GM19025 (cell line): Measurements from ENCODE around the gene HBS1L.

Experiments
- ATAC-seq: cut with Tn5 transposase; IDR thresholded peaks from one replicate; pipeline ENCODE4 v1.9.1; 2021; ENCODE audit warnings: mild to moderate bottlenecking, low read depth, moderate library complexity; ENCODE audit not compliant: unreplicated experiment

HBS1L gene

DNA sequence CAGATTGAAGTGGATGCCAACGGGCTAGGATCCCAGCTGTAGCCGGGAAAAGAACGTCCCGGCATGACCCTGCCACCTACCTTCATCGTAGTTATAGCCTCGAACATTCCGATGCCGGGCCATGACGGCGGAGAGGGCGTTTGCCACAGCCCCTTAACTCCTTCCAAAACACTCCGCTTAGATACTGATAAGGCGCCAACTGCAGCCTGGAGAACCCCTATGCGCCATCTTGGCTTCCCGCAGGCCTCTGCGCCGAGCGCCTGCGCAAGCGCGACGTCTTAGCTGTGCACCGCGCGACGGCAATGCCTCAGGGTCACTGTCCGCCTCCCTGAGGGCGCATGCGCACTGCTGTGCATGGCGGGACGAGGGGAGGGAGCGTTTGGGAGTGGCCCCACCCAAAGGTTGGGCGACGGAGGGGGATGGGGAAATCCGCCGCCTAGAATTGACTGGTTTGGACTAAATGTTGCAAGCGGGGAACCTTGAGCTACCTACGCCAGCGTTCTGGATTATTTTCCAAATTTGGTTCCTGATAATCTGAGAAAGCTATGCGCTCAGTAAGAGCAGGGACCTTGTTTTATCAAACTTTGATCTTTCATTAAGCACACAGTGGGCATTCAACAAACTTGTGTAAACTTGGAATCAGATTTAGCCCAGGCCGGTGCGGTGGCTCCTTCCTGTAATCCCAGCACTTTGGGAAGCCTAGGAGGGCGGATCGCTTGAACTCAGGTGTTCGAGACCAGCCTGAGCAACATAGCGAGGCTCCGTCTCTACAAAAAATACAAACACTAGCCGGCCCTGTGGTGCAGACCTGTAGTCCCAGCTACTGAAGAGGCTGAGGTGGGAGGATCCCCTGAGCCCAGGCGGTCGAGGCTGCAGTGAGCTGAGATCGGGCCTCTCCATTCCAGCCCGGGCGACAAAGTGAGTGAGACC lies at the start of gene HBS1L:
Gene HBS1L (minus strand): TSS at position 254 of the 930 bp plus-strand sequence. CDS start 131 bp downstream, at position 123.
- ATAC-seq = peak; percentile 96

DNA sequence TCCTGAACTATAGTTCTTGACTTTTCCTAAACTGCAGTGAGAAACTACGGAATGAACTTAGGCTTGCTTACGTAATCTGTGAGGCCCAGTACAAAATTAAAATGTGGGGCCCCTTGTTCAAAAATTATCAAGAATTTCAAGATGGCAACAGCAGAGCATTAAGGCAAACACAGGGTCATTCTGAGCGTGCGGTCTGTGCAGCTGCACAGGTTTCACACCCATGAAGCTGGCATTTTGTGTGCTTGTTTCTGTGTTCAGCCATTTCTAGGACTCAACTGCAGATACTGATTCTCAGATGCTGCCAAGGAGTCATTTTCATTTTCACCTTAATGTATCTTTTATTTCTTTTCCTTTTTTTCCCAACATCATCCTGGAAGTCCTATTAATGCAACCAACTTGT lies 49.6 kb upstream of the HBS1L start:
- no peak for ATAC-seq

DNA sequence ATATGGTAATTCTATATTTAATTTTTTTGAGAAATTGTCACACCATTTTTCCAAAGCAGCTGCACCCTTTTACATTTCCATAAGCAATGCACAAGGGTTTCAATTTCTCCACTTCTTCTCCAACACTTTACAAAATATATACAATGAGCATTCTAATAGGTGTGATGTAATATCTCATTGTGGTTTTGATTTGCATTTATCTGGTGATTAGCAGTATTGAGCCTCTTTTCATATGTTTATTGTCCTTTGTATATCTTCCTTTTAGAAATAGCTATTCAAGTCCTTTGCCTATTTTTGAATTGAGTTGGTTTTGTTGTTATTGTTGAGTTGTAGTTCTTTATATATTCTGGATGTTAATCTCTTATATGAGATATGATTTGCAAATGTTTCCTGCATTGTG lies 47.6 kb upstream of the HBS1L start:
- ATAC-seq = no peak

GRCh38 chr6:135097172-135097571 lies 42.5 kb upstream of the HBS1L start:
- no peak for ATAC-seq

GRCh38 chr6:135096403-135097130 lies 41.9 kb upstream of the HBS1L start:
- no peak for ATAC-seq

DNA sequence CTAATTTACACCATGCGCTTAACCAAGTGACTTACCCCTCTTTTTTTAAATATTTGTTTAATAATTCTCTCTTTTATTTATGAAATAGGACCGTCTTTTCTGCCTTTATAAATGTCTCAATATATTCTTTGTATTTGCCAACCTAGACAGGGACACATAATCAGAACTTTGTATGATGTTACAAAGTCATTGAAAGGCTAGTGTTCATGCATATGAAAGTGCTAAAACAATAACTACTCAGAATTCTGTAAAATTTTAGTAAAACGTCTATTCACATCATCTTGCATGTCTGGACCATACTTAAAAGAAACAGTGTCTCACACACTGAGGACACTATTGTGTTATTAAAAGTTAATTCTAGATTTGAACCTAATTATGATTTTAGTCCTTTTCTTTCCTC lies 41.1 kb upstream of the HBS1L start:
- ATAC-seq = no peak

DNA sequence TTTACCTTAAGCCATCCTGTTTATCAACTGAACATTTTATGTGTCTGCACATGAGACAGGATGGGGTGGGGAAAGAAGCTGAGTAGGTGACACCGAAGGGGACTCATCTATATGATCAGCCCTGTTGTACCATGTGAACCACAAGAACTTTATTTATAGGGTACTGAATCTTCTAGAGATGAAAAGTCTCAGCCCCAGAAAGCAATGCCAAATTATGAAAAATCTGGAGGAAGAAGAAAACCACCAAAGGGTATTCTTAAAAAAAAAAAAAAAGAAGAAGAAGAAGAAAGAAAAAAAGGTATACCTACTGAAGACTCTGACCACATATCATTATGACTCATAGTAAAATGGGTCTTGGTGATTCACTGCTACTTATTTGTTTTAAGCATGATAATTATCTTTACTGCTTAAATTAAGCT lies 39.8 kb upstream of the HBS1L start:
- ATAC-seq = no peak

DNA sequence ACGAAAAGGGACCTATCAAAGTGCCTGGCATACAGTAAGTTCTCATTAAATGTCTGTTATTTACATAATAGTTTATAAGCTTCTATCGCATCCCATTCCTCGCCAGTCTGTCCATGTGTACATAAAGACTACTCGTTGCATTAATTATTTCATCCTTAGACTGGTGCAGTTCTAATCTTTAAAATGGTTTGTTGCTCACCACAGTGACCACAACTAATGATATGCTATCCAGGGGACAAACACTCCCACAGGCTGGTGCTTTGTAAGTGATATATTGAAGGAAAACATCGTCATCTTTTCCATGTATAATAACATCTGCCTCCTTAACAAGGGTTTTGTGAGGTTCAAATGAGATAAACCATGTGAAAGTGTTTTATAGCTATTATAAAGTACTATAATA lies 39.0 kb upstream of the HBS1L start:
- no peak for ATAC-seq

- ATAC-seq = no peak
Measured at GRCh38 chr6:135092724-135093123, 38.1 kb upstream of the HBS1L start.

DNA sequence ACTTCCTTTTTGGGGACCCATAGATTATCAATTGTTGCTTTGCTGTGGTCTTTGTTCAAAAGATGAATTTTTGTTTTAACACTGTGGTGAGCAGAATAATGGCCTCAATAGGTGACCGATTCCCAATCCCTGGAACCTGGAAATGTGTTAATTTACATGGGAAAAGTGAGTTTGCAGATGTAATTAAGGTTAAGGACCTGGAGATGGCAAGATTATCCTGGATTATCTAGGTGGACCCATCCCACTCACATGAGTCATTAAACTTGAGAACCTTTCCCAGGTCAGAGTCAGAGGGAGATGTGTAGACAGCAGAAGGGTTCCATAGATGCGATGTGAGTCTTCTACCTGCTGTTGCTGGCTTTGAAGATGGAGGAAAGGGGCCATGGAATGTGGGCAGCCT lies 36.2 kb upstream of the HBS1L start:
- no peak for ATAC-seq

DNA sequence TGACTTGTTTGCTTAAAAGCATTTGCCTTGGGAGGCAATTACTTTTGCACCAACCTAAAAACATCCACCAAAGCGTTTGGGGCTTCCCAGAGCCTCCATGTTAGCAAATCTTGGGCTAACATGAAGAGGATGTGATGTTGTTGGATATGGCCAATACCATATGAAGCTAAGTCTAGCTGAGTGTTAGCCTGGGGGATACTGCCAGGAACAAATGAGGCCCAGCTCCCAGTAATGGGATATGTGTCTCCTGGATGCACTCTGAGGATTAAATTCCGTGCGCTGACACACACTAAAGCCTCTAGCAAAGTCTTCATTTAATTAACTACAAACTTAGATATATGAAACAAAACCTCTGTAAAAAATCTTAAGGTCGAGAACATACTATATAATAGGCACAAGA lies 35.3 kb upstream of the HBS1L start:
- no peak for ATAC-seq

DNA sequence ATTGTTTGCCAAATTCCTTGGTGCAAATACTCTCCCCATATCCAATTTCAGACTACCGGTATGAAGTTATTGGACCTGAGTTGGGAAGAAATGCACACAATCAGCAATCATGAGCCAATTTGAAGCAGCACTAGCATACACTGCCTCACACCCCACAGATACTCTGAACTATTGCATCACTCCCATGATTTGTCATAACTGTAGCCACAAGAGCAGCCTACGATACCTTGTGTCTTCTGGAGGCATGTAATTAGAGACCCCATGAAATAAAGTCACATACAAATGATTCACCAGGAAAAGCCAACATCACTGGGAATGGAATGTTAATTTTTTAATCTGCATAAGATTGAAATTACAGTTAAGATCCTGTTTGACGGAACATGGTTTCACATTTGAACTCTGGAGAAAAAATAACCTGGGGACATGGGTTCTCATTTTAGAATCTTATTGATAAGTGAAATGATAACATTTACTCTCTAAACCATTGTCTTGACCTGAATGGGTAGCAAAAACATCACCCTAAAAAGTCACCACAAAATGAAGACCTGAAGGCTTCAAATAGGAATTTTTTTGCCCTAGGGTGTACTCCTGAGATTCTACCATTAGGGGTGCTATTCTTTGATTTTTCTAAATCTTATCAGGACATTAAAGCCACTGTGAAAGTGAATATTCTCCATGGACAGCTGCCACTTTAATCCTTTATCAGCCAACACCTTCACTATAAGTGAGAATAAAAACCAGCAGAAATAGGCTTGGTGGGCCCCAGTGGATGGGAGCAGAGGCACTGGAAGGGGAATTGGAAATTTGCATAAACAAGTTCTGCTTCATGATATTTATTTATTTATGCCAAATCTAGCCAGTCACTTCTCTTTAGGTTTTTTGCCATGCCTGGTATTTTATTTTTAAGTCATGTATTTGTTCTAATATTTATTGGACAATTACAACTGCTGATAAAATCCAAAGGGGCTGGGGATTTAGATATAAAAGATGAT lies 34.5 kb upstream of the HBS1L start:
- ATAC-seq = peak; percentile 73

DNA sequence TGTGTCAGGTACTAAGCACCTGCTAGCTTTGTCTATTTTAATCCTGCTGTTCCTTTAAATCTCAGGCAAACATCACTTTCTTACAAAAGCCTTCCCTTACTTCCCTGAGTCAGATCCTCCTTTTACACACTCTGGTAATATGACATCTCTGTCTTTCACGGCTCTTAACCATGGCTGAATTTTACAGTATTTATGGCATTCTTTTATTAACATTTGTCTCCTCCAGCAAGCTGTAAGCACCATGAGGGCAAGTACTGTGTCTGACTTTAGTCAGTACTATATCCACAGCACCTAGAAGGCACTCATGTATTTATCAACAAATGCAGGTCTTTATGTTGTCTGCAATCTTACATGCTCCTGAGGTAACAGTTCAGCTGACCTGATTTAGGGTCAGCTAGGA lies 33.7 kb upstream of the HBS1L start:
- peak; percentile 3 for ATAC-seq

- no peak for ATAC-seq
Measured at GRCh38 chr6:135087803-135088202, 33.2 kb upstream of the HBS1L start.

DNA sequence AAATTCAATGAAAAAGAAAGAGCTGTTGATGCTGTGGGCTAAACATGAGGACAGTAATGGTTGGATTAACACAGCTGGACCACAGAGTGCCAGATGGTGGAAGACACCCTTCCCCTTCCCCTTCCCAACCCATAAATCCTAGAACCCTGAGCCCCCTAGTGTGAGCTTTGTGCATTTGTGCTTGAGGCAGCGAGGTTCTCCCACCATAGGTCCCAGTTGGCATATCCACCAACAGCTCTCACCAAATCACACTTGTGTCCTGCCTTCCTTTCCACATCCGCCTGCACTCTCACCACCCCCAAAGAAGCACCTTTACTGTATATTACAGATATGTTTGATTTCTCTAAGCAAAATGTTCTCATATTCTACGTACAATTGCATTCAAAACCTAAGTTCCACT lies 32.8 kb upstream of the HBS1L start:
- ATAC-seq = no peak

DNA sequence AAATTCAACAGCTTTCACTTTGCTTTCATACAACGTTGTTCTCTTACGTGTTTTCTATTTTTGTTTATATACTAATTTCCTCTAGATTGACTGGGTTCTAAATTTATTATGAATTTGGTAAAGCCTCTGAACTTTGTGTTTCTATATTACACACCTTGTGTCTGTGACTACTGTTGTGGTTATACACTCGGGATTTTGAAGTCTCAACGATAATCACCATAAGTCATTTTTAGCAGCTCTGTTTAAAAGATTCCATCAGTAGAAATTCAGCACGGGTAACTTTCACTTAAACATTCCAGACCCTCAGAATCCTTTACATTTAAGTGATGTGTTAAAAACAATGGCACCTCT lies 31.8 kb upstream of the HBS1L start:
- no peak for ATAC-seq

GRCh38 chr6:135085700-135086413 lies 31.2 kb upstream of the HBS1L start:
- ATAC-seq = no peak

DNA sequence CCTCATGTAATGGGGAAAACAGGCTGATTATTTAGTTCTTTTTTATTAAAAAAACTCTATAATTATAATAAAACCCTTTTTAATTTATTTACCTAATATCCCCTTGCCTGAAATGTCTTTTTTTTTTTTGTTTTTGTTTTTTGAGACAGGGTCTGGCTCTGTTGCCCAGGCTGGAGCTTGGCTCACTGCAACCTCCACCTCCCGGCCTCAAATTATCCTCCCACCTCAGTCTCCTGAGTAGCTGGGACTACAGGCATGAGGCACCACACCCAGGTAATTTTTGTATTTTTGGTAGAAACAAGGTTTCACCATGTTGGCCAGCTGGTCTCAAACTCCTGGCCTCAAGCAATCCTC lies 30.3 kb upstream of the HBS1L start:
- no peak for ATAC-seq

- ATAC-seq = no peak
Measured at GRCh38 chr6:135084001-135084915, 29.6 kb upstream of the HBS1L start.
